ENCODE measurements around the gene DDB1.

DDB1 gene

GRCh38 chr11:61297341-61297740, 35.6 kb downstream of the DDB1 start:
- DNase-seq (ENCODE audit: low read depth in 2 of 2), result no peak

GRCh38 chr11:61295596-61295926, 37.3 kb downstream of the DDB1 start:
- no peak for DNase-seq (ENCODE audit: low read depth in 2 of 2)

DNA sequence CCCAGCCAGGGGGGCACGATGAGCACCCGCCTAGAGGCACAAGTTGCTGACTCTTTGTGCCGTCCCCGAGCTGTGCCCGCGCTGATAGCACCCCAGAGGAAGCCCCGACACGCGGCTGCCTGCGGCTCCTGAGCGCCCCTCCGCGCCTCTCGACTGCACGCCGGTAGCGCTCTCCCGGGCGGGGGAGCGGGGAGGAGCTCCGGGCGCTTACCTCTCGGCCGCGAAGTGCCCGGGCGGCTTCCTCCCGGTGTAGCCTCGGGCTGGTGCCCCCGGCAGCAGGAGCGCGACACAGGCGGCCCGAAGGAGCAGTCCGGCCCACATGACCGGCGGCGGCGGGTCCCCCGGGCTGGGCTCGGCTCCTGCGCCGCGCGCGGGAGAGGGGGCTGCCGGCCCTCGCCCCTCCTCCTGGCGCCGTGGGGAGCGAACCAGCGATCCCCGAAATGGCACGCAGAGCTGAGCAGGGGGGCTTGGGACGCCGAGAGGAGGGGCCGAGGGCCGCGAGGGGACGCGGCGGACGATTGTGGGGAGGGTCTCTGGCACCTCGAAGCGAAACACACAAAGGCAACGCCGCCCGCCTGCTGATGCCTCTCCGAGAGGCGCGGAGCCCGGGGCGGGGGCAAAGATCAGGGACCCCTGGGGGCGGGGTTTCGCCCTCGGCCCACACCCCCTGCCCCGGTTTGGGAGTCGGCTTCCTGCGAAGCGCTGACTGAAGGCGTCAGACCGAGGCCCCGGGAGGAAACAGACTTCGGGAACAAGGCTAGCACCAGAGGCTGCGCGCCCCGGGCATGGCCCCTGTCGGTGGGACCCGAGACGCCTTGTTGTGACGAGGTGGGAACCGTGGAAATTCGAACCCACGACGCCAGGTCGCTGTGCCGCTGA, 37.9 kb downstream of the DDB1 start, which contains the start of gene VWCE:
Gene VWCE, minus strand, starts transcription at position 600 of the 879 bp plus-strand sequence. Its CDS starts 279 bp downstream, at position 321.
- peak; percentile 37 to 67 for DNase-seq (ENCODE audit: low read depth in 2 of 2)

GRCh38 chr11:61293867-61294716, 38.8 kb downstream of the DDB1 start:
- DNase-seq (ENCODE audit: low read depth in 2 of 2), result peak; percentile 36 to 60

DNA sequence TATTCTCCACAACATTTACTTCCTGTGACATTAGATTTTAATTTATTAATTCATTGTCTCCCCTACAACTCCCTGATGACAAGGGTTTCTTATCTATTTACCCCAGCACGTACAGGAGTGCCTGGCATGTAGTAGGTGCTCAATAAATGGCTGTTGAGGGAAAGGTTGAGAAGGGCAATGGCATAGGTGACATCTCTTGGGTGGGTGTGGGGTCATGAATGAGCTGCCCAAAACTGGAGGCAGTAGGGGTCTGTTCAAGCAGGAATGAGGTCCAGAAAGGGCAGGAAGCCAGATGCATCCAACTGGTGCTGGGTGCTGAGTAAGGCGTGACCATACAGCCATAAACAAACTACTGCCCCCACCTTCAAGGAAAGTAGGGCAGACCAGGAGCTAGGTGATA, 40.5 kb downstream of the DDB1 start:
- DNase-seq (ENCODE audit: low read depth in 2 of 2), result no peak

DNA sequence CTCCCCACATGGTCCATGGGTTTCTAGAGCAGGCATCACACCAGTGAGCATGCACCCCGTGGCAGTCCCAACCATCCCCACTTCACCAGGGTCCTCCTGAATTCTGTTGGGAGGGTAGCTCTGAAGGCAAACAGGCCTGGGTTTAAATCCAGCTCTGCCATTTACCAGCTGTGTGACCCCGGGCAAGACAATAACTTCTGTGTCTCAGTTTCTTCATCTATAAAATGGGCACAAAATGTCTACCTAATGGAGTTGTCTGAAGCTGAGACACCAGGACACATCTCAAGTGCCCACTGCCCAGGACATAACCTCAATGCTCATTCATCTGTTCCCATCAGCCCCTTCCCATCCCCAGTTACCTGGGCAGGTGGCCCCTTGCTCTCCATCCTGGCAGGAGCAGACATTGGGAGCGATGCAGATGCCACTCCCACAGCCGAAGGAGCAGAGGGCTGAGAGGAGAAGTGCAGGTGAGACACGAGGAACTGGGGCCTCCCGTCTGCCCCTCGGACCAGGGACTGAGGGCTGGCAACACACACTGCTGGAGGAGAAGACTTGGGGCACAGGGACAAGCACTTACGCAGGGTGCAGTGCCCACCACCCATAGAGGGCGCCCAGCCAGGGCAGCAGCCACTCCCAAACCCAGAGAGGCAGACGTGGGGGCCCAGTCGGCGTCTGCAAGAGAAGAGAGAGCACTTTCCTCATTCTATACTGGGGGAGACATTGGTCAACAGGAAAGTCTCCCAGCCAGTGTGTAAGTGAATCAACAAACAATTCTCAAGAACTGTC, 41.8 kb downstream of the DDB1 start:
- no peak for DNase-seq (ENCODE audit: low read depth in 2 of 2)

DNA sequence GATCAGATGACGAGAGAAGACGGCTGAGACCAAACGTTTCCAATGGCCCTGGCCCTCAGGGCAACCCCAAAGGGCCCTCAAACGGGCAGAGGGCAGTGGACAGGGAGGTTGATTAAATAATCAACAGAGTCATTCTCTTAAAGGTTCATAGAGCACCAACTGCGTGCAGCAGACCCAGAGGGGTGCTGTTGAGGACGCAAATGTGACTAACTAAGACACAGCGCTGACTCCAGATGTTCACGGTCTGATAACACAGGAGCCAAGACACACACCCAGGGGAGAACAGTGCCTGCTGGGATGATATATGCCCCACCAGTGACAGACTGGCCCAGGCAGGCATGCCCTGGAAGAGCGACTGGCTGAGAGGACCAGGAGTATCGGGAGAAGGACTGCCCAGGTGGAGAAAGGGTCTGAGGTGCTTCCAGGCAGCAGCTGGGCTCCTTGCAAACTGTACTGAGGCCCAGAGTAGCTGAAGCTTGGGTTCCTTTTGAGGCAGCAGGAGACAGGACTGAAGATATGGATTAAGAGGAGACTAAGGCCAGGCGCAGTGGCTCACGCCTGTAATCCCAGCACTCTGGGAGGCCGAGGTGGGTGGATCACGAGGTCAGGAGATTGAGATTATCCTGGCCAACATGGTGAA, 45.4 kb downstream of the DDB1 start:
- DNase-seq (ENCODE audit: low read depth in 2 of 2), result no peak

DNA sequence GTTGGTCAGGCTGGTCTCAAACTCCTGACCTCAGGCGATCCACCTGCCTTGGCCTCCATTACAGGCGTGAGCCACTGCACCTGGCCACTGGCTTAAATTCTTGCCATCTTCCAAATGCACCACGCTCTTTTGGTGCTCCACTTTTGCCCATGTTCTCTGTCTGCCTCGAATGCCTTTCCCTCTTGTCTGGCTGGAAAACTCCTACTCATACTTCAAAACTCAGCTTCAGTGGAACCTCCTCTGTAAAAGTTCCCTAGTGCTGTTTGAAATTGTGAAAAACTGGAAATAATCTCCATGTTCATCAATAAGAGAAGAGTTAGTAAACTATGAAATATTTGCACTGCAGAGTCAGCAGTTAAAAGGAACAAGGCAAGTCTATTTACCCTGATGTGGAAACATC, 49.3 kb downstream of the DDB1 start:
- no peak for DNase-seq (ENCODE audit: low read depth in 2 of 2)

DNA sequence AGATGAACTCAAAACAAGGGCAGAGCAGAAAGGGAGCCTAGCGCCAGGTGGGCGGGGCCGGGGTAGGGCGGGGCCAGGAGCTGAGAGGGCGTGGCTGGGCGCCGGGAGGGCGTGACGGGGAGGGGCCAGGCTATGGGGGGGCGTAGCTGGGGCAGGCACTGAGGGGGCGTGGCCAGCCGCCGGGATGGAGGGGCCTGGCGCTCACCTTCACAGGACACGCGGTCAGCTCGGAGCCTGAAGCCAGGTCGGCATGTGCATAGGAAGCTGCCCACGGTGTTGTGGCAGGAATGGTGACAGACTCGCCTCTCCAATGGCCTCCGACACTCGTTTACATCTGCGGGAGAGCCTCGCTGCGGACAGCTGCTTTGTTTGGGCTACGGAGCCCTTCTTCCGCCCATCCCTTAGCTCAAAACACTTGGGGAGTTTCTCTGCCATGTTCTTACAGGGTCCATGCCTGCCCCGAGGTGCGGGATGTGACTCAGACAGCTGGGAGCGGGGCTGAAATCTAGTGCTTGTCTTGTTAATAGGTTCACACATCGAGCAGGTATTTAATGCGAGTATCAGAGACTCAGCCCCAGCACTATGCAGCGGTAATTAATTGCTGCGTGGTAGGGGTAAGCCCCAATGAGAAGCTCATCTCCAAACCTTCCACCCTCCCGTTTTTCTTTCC, 51.2 kb downstream of the DDB1 start:
- DNase-seq (ENCODE audit: low read depth in 2 of 2), result no peak

GRCh38 chr11:61280883-61281580, 51.9 kb downstream of the DDB1 start:
- no peak for DNase-seq (ENCODE audit: low read depth in 2 of 2)

- no peak for DNase-seq (ENCODE audit: low read depth in 2 of 2)
These were observed 52.8 kb downstream of the DDB1 start for GRCh38 chr11:61279934-61280659.

GRCh38 chr11:61278001-61278470, 54.9 kb downstream of the DDB1 start:
- DNase-seq (ENCODE audit: low read depth in 2 of 2), result no peak

DNA sequence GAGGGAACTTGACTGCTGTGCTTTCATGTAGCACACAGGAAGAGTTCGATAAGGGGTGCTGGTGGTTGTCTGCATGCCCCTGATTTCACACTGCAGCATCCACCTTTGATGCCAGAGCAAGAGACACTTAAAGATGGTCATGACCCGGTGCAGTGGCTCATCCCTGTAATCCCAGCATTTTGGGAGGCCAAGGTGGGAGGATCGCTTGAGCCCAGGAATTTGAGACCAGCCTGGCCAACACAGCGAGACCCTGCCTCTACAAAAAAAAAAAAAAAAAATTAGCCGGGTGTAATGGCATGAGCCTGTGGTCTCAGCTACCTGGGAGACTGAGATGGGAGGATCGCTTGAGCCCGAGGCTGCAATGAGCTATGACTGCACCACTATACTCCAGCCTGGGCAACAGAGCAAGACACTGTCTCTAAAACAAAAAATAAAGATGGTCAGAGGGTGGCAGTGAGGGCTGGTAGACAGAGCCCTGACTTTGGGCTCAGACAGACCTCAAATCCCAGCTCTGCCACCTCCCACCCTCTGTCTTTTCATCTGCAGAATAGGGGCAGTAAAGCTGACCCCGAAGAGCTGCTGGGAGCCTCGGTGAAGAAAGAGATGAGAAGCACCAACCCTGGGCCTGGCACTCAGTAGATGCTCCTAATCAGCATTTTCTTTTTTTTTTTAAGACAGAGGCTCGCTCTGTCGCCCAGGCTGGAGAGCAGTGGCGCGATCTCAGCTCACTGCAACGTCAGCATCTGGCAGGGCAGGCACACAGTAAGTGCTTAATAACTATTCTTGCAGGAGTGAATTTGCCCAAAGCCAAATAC, 55.5 kb downstream of the DDB1 start:
- DNase-seq (ENCODE audit: low read depth in 2 of 2), result no peak

DNA sequence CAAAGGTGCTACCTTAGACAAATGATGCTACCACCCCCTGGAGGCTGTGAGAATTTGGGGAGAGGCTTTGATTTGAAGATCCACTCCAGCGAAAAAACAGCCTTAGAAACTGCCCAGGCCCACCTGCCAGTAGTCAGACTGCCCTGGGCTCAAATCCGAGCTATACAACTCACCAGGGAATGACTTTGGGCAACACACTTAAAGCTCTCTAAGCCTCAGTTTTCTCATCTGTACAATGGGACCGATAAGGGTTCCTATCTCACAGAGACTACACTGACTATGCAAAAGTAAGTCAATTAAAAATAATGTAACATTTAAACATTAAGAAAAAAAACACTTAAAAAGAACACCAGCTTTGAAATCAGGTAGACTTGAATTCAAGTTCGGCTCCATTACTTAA, 57.7 kb downstream of the DDB1 start:
- DNase-seq (ENCODE audit: low read depth in 2 of 2), result no peak

DNA sequence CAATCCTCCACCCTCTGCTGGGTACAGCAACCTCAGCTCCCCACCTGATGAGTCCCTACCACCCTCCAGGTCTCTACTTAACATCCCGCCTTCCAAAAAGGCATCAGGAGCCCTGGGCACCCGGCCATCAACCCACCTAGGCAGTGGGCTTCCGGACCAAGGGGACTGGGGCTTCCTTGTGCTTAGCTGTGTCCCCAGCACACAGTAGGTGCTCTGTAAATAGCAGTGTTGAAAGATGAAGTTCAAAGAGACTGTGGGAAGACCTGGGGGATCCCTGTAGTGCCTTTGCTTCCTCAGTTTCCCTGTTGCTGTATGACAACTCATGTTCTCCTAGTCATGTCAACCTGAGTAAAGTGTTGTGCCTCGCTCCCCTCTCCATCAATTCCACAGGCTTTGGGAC, 58.8 kb downstream of the DDB1 start:
- no peak for DNase-seq (ENCODE audit: low read depth in 2 of 2)

DNA sequence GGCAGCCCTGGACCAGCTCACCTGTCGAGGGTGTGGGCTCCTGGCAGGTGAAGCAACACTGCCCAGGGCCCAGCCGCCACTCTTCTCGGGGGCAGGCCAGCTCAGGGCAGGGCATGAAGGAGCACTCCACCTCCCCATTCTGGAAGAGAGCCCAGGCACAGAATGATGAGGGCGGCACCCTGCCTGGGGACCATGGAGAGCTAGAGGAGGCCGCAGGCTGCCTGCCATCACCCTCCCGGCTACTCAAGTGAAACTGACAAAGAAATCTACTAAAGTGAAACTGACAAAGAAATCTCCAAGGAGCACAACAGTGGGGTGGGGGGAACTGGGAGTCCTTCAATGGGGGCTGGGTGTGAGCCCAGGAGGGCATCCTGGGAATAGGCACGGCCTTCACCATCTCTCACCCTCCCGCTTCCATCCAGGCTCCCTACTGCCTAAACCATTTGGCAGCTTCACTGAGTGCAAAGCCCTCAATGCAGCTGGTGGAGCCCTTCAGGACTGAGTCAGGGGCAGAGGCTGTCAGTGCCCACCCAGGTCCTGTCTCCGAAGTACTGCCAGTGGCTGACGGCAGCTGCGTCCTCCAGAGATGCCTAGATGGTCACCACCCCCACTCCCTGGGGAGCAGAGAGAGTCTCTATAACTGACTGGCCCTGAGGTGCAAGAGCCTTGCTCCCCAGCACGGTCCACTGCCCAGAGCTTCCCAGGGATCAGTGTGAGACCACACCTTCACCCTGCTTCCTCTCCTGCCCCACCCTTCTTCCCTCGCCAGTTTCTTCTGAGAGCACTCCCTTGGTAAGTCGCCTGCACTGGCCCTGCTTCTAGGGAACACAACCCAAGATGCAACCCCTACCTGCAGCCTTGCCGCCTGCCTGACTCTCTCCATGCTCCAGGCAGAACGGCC, 59.5 kb downstream of the DDB1 start:
- no peak for DNase-seq (ENCODE audit: low read depth in 2 of 2)

DNA sequence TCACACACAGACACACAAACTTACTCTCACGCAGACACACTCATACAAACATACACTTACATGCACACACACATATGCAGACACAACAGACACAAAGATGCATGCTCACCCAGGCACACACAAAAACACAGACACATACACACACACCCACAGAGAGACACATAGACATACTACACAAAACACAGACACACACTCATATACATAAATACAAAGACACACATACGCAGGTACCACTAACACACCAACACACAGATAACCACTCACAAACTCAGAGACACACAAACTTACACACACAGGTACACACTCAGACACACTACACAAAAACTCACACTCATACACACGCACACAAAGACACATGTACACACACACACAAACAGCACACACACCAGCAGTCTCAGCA, 60.2 kb downstream of the DDB1 start:
- DNase-seq (ENCODE audit: low read depth in 2 of 2), result no peak

All from stimulated activated CD8-positive, alpha-beta memory T cell treated with anti-CD3 and anti-CD28 coated beads, Interleukin-7, amount 100 ng/mL, for 4 hours (primary cell).